GM12878 (cell line): ENCODE measurements around the gene YARS1.
A peak's percentile ranks its signal among the peaks of the same experiment; 100 is the strongest.

Experiments used
- CHD2 ChIP-seq: IDR thresholded peaks from 2 replicates; pipeline ENCODE4 v1.6.1; 2011; ENCODE audit warnings: low read depth, low read length, improper control_type of control experiment, borderline replicate concordance
- HDAC2 ChIP-seq: fragments of 200-600 bp; sonication (generic); IDR thresholded peaks from 2 replicates; pipeline ENCODE4 v1.6.1; 2017
- NRF1 ChIP-seq: conservative IDR thresholded peaks from 2 replicates; pipeline ENCODE4 v1.6.1; 2011; ENCODE audit warnings: mild to moderate bottlenecking, low read depth, low read length, improper control_type of control experiment
- POLR2A ChIP-seq: IDR thresholded peaks from 2 replicates; pipeline ENCODE4 v1.6.1; 2011; ENCODE audit warnings: low read depth, mild to moderate bottlenecking, low read length
- POLR2AphosphoS5 ChIP-seq: IDR thresholded peaks from 2 replicates; pipeline ENCODE4 v1.6.1; 2011; ENCODE audit warnings: mild to moderate bottlenecking, low read length, inconsistent platforms
- REST ChIP-seq: IDR thresholded peaks from 2 replicates; pipeline ENCODE4 v1.6.1; 2012; ENCODE audit warnings: mild to moderate bottlenecking, low read depth, low read length
- USF1 ChIP-seq: IDR thresholded peaks from 2 replicates; pipeline ENCODE4 v1.6.1; 2011; ENCODE audit warnings: borderline replicate concordance, low read depth, mild to moderate bottlenecking, moderate library complexity, mixed read lengths, low read length; ENCODE audit not compliant: insufficient read depth; ENCODE audit errors: extremely low read length
- TF ChIP-seq, protein P1 (sequence below): fragments of 450-650 bp; conservative IDR thresholded peaks from 2 replicates; pipeline ENCODE4 v1.6.1; 2017; ENCODE audit warnings: mild to moderate bottlenecking, moderate library complexity
- TF ChIP-seq, protein P2 (sequence below): fragments of 450-650 bp; IDR thresholded peaks from 2 replicates; pipeline ENCODE4 v1.6.1; 2017; ENCODE audit warnings: mild to moderate bottlenecking, moderate library complexity
- TF ChIP-seq, protein P3 (sequence below): IDR thresholded peaks from 2 replicates; pipeline ENCODE4 v1.6.1; 2012; ENCODE audit warnings: low read length, inconsistent platforms

DNA sequence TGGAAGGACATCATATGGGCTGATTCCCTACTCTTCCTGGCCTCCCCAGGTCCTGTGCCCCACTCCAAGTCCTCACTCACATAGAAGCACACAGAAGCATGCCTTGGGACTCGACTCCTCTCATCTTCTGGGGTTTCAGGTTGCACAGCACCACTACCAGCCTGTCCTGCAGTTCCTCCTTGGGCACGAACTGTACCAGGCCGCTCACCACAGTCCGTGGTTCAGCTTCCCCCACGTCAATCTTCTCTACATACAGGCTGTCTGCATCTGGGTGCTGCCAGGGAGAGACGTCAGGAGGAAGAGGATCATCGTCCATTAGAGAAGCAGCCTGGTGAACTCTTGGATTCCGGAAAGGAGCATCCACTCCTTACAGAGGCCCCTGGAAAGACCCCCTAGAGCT, 37.2 kb downstream of the YARS1 start:
- TF ChIP-seq CHD2 (no peak), POLR2A (peak; percentile 59; the same call in 1 of the 2 replicates), POLR2AphosphoS5 (no peak), HDAC2 (no peak), NRF1 (no peak), USF1 (no peak), REST (no peak)
- TF ChIP-seq, protein P1, sequence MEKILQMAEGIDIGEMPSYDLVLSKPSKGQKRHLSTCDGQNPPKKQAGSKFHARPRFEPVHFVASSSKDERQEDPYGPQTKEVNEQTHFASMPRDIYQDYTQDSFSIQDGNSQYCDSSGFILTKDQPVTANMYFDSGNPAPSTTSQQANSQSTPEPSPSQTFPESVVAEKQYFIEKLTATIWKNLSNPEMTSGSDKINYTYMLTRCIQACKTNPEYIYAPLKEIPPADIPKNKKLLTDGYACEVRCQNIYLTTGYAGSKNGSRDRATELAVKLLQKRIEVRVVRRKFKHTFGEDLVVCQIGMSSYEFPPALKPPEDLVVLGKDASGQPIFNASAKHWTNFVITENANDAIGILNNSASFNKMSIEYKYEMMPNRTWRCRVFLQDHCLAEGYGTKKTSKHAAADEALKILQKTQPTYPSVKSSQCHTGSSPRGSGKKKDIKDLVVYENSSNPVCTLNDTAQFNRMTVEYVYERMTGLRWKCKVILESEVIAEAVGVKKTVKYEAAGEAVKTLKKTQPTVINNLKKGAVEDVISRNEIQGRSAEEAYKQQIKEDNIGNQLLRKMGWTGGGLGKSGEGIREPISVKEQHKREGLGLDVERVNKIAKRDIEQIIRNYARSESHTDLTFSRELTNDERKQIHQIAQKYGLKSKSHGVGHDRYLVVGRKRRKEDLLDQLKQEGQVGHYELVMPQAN: no peak
- TF ChIP-seq, protein P2, sequence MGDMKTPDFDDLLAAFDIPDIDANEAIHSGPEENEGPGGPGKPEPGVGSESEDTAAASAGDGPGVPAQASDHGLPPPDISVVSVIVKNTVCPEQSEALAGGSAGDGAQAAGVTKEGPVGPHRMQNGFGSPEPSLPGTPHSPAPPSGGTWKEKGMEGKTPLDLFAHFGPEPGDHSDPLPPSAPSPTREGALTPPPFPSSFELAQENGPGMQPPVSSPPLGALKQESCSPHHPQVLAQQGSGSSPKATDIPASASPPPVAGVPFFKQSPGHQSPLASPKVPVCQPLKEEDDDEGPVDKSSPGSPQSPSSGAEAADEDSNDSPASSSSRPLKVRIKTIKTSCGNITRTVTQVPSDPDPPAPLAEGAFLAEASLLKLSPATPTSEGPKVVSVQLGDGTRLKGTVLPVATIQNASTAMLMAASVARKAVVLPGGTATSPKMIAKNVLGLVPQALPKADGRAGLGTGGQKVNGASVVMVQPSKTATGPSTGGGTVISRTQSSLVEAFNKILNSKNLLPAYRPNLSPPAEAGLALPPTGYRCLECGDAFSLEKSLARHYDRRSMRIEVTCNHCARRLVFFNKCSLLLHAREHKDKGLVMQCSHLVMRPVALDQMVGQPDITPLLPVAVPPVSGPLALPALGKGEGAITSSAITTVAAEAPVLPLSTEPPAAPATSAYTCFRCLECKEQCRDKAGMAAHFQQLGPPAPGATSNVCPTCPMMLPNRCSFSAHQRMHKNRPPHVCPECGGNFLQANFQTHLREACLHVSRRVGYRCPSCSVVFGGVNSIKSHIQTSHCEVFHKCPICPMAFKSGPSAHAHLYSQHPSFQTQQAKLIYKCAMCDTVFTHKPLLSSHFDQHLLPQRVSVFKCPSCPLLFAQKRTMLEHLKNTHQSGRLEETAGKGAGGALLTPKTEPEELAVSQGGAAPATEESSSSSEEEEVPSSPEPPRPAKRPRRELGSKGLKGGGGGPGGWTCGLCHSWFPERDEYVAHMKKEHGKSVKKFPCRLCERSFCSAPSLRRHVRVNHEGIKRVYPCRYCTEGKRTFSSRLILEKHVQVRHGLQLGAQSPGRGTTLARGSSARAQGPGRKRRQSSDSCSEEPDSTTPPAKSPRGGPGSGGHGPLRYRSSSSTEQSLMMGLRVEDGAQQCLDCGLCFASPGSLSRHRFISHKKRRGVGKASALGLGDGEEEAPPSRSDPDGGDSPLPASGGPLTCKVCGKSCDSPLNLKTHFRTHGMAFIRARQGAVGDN: no peak
- TF ChIP-seq, protein P3, sequence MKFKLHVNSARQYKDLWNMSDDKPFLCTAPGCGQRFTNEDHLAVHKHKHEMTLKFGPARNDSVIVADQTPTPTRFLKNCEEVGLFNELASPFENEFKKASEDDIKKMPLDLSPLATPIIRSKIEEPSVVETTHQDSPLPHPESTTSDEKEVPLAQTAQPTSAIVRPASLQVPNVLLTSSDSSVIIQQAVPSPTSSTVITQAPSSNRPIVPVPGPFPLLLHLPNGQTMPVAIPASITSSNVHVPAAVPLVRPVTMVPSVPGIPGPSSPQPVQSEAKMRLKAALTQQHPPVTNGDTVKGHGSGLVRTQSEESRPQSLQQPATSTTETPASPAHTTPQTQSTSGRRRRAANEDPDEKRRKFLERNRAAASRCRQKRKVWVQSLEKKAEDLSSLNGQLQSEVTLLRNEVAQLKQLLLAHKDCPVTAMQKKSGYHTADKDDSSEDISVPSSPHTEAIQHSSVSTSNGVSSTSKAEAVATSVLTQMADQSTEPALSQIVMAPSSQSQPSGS: no peak
